ENCODE data around the gene RECK. TPM values are rescaled to one million over a fixed set of nuclear protein-coding genes. Genes with fewer than 3 reads are reported as not detected.
"Not testable (repeated sequence)": the region's sequence is repeated elsewhere in the genome, so short reads cannot be mapped to it uniquely, and the experiment has no call there.

RECK gene
- total RNA-seq, 1 donor from 2014 or later: 11.9 TPM

DNA sequence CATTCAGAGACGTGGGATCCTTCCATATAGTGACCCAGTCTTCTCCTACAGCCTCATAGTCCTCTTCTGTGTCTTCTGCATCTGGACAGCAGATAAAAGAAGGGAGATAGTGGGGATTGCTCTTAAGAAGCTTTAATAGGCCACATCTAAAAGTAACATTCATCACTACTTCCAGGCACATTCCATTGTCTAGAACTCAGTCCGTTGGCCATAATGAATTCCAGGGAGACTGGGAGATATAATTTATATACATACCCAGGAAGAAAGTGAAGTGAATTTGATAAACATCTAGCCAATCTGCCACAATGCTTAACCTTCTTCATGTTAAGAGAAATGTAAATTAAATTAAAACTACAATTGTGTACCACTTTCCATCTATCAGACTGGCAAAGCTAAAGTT lies 77.3 kb downstream of the RECK start:
- no peak for DNase-seq (ENCODE audit: low read depth, low spot score)

DNA sequence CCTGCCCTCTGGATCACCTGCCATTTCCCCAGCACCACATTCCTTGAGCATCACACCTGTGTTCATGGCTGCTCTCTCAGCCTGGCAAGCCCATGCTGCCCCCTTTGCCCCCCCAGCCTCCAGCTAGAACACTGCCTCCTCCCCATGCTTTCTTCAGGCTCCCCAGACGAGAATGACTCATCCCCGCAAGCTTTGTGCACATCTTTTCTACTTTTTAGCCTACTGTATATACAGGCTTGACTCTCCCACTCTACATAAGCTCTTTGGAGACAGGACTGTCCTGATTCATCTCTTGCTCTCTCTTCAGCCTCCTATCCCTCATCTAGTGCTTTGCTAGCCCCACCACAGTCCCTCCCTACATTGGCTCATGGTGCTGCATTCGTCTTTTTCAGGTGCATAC lies 79.9 kb downstream of the RECK start:
- DNase-seq (ENCODE audit: low read depth, low spot score): no peak

DNA sequence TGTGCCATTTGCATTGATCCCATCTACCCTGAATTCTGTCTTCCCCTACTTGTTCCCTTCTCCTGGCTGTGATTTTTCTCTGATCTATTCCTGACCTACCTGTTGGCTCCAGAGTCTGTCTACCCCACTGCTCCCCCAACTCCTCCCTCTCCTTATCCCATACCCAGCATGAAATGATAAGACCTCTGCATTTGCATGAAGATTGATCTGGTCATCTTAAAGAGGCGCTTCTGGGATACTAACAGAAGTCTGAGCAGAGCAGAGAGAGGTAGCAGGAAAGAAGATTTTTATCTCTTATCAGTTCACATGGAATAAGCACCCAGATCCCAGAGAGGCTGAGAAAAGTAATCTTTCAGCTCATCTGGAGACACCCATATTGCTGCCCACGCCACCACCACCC lies 81.5 kb downstream of the RECK start:
- DNase-seq (ENCODE audit: low read depth, low spot score): no peak

DNA sequence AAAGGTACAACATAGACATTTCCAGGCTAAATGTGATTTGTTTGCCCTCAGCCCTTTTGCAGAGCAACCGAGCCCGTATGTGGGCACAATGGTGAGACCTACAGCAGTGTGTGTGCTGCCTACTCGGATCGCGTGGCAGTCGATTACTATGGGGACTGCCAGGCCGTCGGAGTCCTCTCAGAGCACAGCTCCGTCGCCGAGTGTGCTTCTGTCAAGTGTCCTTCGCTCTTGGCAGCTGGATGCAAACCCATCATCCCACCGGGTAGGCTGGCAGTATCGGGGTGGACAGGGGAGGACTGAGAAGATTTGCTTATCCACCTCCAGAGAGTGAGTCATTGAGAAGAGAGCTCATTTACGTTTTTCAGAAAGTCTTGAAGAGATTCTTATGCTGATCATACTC lies 82.0 kb downstream of the RECK start:
- DNase-seq (ENCODE audit: low read depth, low spot score): no peak

DNA sequence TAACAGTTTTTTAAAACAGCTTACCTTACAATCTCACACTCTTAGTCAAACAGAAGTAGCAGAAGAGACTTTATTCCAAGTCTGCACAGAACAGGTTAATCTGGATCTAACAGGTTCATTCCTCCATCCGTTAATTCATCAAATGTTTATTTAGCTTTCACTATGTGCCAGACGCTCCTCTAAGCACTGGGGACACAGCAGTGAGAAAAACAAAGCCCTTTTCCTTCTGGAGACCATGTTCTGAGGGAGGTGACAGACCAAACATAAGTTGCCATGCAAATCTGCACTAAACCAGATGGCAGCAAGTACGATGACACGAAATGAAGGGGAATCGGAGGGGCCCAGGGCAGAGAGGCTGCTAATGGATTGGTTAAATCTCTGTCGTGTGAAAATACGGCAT lies 82.8 kb downstream of the RECK start:
- DNase-seq (ENCODE audit: low read depth, low spot score): no peak

DNA sequence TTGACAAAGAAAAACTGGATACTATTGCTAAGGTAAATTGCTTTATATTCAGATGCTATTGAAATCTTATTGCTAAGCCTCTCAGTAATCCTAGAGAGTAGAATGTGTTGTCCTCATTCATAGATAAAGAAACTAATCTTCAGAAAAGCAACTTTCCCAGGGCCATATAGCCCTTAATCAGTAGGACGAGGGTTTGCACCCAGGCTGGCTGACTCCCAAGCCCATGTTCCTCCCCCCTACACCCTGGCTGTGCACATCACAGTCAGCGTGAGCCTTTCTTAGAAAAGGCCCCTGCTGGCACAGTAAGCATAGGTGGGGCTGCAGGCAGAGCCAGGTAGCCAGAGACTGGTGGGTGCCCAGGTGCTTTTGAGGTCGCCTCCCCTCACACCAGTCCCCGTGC lies 84.0 kb downstream of the RECK start:
- no peak for DNase-seq (ENCODE audit: low read depth, low spot score)

DNA sequence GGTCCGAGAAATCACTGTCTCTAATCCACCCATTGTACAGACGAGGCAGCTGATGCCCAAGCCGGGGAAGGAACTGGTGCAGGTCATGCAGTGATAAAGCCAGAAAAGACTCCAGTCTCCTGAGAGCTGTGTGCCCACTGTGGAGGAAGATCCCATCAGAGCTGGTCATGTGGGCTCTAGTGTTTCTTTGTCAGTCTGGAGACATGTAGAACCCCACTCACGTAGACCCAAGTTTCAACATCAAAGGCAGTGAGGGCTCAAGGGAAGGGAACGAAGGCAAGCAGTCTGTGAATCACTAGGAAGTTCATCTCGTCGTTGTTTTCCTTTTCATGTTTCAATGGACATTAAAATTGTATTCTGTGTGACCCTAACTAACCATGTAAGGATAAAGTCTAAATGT lies 85.3 kb downstream of the RECK start:
- no peak for DNase-seq (ENCODE audit: low read depth, low spot score)

DNA sequence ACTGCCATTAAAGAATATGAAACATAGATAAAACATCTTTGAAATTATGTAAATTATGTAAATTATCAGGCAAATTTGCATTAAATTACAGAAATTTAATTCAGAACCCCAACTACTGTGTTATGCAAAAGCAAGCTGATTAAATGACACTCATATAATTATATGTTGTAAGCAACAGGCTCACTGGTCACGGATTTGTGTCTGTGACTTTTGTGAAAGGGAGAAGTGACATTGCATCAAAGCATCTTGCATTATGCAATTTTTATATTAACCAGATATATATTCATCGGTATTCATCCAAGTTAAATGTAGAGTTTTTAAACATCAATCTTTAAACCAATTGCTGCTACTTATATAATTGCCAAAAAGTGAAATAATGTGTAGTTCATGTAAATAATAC lies 86.8 kb downstream of the RECK start:
- no peak for DNase-seq (ENCODE audit: low read depth, low spot score)

DNA sequence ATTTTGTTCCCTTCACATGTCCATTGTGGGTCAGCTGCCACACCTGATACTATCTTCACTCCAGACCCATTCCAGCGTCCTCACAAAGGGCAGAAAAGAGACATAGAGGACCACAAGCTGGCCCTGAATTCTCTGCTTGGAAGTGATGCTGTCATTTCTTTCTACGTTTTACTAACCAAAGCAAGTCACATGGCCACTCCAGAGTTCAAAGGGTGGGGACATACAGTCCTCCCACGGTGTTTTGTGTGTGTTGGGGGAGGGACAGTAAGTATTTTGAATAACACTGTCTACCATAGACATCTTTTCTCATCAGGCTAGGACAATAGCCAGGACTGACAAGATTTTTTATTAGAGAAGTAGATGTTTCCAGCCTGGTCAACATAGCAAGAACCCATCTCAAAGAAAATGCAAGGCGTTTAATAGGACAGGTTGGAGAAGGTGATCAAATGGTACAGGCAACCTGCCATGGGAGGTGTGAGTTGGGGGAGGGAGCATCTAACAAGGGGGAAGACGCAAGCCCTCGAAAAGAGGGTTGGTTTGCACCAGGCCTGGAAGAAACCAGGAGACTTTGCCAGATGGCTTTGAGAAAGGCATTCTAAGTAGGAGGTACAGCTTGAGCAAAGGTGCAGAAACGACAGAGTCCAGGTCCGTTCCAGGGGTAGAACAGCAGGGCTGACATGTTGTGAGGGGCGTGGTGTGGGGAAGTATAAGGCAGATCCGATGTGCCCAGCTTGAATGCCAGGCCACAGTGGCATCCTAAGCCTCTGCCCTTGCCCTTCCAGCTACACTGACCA lies 88.5 kb downstream of the RECK start:
- no peak for DNase-seq (ENCODE audit: low read depth, low spot score)

DNA sequence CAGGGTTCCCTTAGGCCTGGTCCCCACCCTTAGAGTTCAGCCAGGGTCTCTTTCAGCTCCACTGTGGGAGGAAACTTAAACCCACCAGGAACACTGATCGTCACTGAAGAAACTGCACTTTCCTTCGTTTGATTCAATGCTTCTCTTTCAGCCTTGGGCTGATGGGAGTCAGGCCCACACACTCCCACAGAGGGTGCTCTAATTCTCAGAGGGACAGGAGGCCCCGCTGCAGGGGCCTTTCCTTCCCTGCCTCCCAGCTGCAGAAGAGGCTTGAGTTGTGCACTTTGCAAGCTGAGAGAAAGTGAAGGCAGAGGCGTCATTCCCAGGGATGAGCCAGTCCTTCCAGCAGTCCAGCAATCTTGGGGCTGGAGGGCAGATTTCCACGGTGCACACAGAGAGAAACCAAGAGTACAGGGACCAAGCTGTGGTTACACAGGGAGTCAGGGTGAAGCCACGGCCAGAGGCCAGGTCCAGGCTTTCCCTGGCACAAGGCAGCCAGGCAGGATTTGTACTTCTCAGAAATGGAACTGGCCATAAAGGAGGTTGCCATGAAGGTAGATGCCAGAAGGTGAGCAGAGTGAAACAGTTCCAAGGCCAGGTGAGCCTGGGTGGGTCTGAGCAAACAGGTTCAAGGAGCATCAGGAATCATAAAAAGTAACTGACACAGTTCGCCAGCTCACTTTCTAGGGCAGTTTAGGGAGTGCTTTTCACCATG lies 89.5 kb downstream of the RECK start:
- no peak for DNase-seq (ENCODE audit: low read depth, low spot score)

DNA sequence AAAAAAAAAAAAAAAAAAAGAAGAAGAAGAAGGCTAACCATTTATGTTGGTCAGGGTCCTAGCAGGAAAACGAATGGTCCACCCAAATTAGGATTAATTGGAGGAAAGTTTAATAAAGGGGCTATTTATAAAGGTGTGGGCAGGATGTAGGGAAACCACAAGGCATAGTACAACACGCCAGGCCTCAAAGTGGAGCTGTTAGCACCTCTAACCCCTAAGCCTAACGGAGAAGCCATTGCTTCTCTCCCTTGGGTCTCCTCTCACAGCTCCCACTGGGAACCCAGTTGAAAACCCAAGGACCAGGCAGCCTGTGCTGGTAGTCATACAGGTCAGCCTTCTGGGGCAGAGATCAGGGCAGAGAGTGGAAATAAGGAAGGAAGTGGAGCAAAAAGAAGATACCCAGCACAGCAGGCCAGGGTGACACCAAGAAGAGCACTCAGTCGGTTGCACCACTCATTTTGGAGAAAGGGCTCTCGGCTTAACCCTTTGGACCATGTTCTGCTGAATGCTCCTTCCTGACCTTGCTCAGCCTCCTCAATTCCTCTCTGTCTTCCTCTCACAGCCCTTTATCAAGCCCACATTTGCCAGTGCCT lies 91.0 kb downstream of the RECK start:
- no peak for DNase-seq (ENCODE audit: low read depth, low spot score)

DNA sequence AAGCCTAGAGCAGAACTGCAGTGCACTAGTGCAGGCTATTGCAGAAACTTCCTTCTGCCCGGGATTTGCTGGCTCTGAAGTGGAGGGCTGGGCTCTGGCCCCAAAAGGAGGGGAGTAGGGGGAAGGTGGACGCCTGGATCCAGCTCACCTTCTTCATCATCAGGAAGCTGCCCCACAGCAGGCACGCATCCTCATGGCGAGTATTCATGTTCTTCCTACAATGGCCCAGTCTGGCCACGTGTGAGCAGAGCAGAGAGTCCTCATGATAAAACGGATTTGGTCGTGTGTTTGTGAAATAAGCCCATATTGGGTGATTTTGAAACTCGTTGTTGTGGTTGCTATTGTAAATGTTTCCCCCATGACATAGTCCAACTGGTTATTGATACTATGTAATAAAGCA lies 91.6 kb downstream of the RECK start:
- DNase-seq (ENCODE audit: low read depth, low spot score): no peak

DNA sequence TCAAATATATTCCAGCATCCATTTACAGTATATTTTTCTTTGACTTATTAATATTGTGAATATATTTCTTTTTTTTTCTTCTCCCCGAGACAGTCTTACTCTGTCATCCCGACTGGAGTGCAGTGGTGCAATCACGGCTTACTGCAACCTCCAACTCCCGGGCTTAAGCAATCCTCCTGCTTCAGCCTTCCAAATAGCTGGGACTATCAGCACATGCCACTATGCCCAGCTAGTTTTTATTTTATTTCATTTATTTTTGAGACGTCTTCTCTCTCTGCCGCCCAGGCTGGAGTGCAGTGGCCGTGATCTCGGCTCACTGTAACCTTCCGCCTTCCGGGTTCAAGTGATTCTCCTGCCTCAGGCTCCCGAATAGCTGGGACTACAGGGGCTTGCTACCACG lies 92.4 kb downstream of the RECK start:
- DNase-seq (ENCODE audit: low read depth, low spot score): no peak

DNA sequence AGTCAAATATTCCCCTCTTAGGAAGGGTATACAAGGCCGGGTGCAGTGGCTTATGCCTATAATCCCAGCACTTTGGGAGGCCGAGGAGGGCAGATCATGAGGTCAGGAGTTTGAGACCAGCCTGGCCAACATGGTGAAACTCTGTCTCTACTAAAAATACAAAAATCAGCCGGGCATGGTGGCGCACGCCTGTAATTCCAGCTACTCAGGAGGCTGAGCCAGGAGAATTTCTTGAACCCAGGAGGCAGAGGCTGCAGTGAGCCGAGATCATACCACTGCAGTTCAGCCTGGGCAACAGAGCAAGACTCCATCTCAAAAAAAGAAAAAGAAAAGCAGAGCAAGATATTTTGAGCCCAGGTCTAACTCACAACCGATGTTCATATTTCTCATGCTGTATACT lies 95.0 kb downstream of the RECK start:
- not testable (repeated sequence) for DNase-seq (ENCODE audit: low read depth, low spot score)

DNA sequence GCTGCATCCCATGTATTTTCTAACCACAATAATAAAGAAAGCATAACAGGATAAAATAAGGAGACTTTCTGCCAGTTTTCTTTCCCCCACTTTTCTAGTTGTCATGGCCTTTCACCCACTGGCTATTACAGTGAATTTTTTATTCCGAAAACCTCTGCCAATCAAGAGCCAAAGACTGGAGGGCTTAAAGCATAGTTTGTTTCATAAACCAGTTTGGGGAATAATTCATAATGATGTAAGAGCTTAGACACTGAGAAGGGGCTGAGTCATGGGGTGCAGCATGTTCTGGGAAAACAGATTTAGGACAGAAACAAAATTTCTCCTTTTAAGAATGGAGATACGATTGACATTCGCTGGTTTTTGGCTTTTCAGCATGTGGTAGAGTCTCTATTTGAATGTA lies 95.4 kb downstream of the RECK start:
- no peak for DNase-seq (ENCODE audit: low read depth, low spot score)

DNA sequence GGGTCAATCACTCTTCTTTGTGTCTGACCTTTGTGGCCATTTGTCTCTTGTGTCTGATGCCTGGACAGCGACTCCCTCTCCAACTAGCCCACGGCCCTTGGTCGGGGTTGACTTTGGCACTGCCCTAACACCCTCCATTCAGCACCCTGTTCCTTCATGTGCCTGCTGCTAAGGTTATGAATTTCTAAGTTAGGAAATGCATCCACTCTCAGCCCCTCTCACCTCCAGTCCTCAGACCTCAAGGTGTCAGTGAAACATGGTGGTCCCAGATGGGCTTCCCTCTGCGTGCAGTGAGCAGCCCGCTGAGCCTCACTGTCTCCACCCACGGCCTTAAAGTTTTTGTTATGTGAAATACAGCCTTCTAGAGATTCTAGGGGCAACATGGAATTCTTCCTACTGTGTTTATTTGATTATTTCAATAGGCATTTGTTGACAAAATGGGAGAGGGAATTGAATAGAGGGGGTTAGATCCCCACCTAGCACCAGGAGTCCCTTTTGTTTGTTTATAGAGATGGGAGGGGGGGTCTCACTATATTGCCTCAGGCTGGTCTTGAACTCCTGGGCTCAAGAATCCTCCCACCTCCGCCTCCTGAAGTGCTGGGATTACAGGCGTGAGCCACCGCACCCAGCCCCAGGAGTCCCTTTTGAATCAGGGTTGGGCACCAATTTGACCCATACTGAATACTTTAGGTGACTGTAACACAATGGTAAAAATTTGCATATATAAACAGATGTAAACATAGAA lies 98.2 kb downstream of the RECK start:
- no peak for DNase-seq (ENCODE audit: low read depth, low spot score)

DNA sequence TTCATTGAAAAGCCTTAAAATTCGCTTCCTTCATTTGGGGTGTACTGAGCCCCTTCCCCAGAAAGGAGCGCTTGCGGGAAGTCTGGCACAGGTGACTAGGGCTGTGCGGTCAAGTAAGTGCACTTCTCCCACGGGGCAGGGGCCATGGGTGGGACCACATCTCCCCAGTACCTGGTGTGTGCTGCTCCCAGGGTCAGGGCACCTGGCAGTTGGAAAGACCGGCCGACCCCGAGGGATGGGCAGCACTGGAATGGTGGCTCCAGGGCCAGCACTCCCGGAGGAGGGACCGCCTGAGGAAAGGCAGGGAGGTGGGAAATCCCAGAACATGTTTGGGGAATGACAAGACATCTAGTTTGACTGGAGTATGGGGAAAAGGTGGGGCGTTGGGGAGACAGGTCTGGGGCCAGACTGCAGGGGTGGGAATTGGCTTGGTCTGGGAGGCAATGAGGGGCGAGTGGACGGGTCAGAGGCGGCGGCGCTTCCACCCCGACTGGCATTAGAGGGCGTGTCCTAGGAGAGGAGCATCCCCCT lies 99.1 kb downstream of the RECK start:
- DNase-seq (ENCODE audit: low read depth, low spot score): no peak

DNA sequence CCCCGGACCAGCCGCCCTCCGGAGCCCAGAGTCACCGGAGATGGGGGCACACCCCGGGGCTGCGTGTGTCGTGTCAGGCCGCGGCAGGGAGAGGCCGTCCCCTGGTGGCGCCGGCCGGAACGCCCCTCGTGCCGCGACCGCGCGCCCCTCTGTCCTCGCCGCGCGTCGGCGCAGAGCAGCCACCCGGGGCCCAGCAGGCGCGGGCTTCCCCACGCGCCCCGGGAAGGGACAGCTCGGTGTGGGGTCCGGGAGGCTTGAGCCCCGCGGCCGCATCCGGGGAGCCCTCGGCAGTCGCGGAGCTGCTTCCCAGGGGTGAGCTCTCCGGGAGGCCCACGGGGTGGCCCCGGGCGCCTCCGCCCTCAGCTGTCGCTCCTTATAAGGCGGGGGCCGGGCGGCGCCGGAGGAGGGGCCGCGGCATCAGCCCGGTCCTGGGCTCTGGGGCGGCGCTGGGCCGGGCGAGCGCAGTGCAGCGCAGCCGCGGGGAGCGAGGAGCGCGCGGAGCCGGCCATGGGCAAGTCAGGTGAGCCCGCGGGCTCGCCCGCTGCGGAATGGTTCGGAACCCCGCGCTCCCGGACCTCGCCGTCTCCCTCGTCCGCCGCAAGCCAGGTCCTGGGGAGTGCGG lies 99.7 kb downstream of the RECK start, which contains the start of gene GLIPR2:
GLIPR2 (plus strand) TSS at position 462 of the 622 bp plus-strand sequence; CDS start at position 508, 46 bp downstream.
- no peak for DNase-seq (ENCODE audit: low read depth, low spot score)

DNA sequence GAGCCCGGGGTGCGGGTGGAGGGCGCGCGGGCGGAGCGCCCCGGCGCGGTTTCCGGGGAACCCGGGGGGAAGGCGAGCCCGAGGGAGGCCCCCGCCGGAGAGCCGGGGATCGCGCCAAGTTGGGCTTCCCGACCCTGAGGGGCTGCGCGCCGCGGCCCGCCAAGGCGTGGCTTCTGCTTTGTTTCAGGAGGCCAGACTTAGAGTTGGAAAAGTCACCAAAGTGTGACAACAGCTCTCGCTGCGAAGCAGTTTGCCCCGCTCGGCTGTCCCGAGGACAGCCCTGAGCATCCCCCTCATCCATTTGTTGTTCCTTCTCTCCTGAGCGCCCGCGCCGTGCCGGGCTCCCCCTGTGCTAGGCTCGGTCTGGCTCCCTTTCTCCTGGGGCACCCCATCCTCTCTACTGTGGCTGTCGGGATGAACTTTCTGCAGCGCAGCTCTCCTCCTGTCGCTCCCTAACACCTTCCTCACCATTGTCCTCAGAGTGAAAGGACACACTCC lies 100.2 kb downstream of the RECK start:
- DNase-seq (ENCODE audit: low read depth, low spot score): no peak

DNA sequence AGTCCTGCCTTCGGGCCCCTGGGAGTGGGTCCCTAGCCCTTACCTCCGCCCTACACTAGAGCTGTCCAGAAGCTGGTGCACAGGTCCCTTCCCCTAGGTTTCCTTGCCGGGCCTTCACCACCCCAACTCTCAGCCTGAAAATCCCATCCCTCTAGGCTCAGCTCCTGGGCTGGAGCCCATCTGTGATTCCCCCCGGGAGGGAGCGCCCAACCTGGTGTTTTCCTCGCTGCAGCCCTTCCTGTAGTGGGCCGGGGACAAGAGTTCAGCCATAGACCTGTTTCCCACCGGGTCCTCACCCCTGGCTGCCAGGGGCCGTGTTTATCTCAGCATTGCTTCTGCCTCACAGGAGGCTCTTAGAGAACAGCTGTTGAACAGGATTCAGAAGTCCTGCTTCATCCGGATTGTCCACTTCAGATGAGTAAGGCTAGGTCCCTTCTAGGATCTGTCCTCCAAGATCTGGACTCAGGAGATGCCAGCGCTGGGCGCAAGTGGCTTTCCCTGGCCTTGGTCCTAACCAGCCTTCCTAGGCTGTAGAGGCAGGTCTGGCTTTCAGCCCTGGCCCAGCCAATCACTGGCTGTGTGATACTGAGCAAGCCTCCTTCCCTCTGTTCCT lies 100.8 kb downstream of the RECK start:
- DNase-seq (ENCODE audit: low read depth, low spot score): no peak

DNA sequence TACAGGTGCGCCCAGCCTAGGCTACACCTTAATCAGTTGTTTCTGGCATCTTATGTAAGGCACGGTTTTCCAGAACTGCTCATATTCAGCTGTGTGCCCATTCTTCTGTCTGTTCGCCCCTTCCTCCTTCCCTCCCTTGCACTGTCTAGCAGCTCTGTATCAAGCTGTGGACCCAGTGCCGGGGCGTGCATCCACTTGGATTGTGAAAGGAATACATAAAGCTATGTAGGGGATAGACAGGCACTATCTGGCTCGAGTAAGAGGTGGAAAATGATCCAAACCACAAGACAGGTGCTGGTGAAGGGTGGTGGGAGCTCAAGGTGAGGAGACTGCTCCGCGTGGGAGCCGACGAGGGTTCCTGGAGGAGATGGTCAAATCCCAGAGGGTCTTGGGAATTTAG lies 101.8 kb downstream of the RECK start:
- no peak for DNase-seq (ENCODE audit: low read depth, low spot score)

Measured in pulmonary artery endothelial cell (primary cell).